Smooth muscle cell (in vitro differentiated cells): ENCODE results near the gene MTERF1. TPM values are rescaled to one million over a fixed set of nuclear protein-coding genes. Genes with fewer than 3 reads are reported as not detected.

Experiments
- DNase-seq: peaks from one replicate; lab custom pipeline; 2025; ENCODE audit not compliant: unreplicated experiment; lab: John Stamatoyannopoulos, UW
- H2AFZ ChIP-seq: fragments of 200-600 bp; sonication (generic); 2 replicates; pipeline ENCODE4 v1.6.0; 2016; ENCODE audit warnings: antibody characterized with exemption, low read depth, mild to moderate bottlenecking
- H3F3A ChIP-seq: fragments of 200-600 bp; sonication (generic); 2 replicates; pipeline ENCODE4 v1.6.0; 2017; ENCODE audit warnings: antibody characterized with exemption, low read depth
- H3K27ac ChIP-seq: fragments of 200-600 bp; sonication (generic); 2 replicates; pipeline ENCODE4 v1.5.1; 2016; ENCODE audit warnings: low read depth, mild to moderate bottlenecking
- H3K27me3 ChIP-seq: fragments of 200-600 bp; sonication (generic); 2 replicates; pipeline ENCODE4 v1.6.1; 2016; ENCODE audit warnings: low read depth, mild to moderate bottlenecking
- H3K36me3 ChIP-seq: fragments of 200-600 bp; sonication (generic); 2 replicates; pipeline ENCODE4 v1.5.1; 2016; ENCODE audit warnings: low read depth
- H3K4me1 ChIP-seq: fragments of 200-600 bp; sonication (generic); 2 replicates; pipeline ENCODE4 v1.5.1; 2016; ENCODE audit warnings: low read depth
- H3K4me2 ChIP-seq: fragments of 200-600 bp; sonication (generic); 2 replicates; pipeline ENCODE4 v1.6.0; 2016; ENCODE audit warnings: mild to moderate bottlenecking
- H3K4me3 ChIP-seq: fragments of 200-600 bp; sonication (generic); 2 replicates; pipeline ENCODE4 v1.5.1; 2016; ENCODE audit warnings: mild to moderate bottlenecking
- H3K79me2 ChIP-seq: fragments of 200-600 bp; sonication (generic); 2 replicates; pipeline ENCODE4 v1.6.0; 2016; ENCODE audit warnings: low read depth, mild to moderate bottlenecking
- H3K9ac ChIP-seq: fragments of 200-600 bp; sonication (generic); 2 replicates; pipeline ENCODE4 v1.6.0; 2016; ENCODE audit warnings: low read depth
- H3K9me3 ChIP-seq: fragments of 200-600 bp; sonication (generic); replicated peaks from 2 replicates; pipeline ENCODE4 v1.5.1; 2016; ENCODE audit warnings: low read depth
- H4K20me1 ChIP-seq: fragments of 200-600 bp; sonication (generic); 2 replicates; pipeline ENCODE4 v1.6.0; 2016; ENCODE audit warnings: low read depth
- WGBS: methylation state at CpG from one replicate; pipeline ENCODE4 v1.1.7; 2016; ENCODE audit warnings: low lambda C conversion rate; 5-methylcytosine and 5-hydroxymethylcytosine counted together
- polyA plus RNA-seq: library from polyadenylated mRNA; unstranded; fragments of >200 nt; fragmentation: Nextera tagmentation; extraction: Ambion mirVana; gene quantifications from 2 replicates; pipeline ENCODE4 v1.2.1, GENCODE V29; 2016
- total RNA-seq: library from RNA; depleted of rRNA; stranded (reverse); fragments of >200 nt; gene quantifications from 2 replicates; pipeline ENCODE4 v1.2.3, GENCODE V29; 2014
- TF ChIP-seq, protein P1 (sequence below): fragments of 200-600 bp; sonication (generic); IDR thresholded peaks from 2 replicates; pipeline ENCODE4 v1.5.1; 2017; ENCODE audit warnings: borderline replicate concordance, mild to moderate bottlenecking, antibody characterized with exemption; ENCODE audit not compliant: insufficient read depth, poor library complexity, severe bottlenecking

Gene MTERF1
- total and polyA plus RNA-seq, 2 experiments from 2014 or later: 6.1 to 8.9 TPM

DNA sequence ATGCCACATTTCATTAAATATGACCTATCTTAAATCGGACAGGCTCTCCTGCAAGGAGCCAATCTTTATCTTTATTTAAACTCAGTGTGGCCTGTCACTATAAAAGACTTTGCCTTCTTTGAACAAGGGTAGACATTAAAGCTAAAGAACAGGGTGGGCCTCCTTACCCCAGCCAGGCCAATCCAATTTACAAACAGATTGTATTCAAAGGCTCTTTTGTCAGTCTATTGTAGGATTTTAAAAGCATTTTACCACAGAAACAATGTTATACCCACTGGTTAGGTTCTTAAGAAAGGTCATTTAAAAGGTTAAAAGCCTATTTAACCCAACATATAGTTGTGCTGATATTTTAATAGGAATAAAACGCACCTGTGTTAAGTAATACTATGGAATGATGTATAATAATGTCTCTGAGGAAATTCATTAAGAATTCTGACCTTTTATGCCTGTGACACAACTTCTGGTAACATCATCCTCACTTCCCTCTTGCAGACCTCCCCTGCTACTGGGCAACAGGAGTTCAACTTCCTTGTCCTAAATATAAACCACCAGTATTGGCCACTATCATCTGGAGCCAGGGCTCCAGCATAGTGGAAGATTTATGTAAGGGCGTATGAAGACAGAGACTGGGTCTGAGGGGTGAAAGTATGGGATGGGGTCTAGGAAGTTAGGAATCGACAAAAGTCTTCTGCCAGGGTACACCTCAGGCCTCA is 32.5 kb downstream of the MTERF1 start:
- H3K79me2 ChIP-seq: no peaks in the 10 kb centered on the region
- H3K4me2 ChIP-seq: no peak overlapping the region
- 95% methylated on average over 4 of the region's 4 CpGs for WGBS
- H3K4me1 ChIP-seq: peaks cover 21% of the 10 kb centered on the region
- no peaks in the 10 kb centered on the region for H3K36me3 ChIP-seq
- no peaks in the 10 kb centered on the region for H3K27me3 ChIP-seq
- no peak overlapping the region for H3K4me3 ChIP-seq
- no peaks in the 10 kb centered on the region for H4K20me1 ChIP-seq
- no peaks in the 10 kb centered on the region for H3K9me3 ChIP-seq
- no peak for DNase-seq
- no peaks in the 10 kb centered on the region for H3F3A ChIP-seq
- no peak overlapping the region for H3K27ac ChIP-seq
- TF ChIP-seq, protein P1, sequence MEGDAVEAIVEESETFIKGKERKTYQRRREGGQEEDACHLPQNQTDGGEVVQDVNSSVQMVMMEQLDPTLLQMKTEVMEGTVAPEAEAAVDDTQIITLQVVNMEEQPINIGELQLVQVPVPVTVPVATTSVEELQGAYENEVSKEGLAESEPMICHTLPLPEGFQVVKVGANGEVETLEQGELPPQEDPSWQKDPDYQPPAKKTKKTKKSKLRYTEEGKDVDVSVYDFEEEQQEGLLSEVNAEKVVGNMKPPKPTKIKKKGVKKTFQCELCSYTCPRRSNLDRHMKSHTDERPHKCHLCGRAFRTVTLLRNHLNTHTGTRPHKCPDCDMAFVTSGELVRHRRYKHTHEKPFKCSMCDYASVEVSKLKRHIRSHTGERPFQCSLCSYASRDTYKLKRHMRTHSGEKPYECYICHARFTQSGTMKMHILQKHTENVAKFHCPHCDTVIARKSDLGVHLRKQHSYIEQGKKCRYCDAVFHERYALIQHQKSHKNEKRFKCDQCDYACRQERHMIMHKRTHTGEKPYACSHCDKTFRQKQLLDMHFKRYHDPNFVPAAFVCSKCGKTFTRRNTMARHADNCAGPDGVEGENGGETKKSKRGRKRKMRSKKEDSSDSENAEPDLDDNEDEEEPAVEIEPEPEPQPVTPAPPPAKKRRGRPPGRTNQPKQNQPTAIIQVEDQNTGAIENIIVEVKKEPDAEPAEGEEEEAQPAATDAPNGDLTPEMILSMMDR: no peak
- no peak overlapping the region for H2AFZ ChIP-seq
- H3K9ac ChIP-seq: no peak overlapping the region

GRCh38 chr7:91847231-91847630 is 33.3 kb downstream of the MTERF1 start:
- no peaks in the 10 kb centered on the region for H4K20me1 ChIP-seq
- TF ChIP-seq, protein P1: no peak
- no peak for DNase-seq
- H2AFZ ChIP-seq: no peak overlapping the region
- H3K79me2 ChIP-seq: no peaks in the 10 kb centered on the region
- no peak overlapping the region for H3K9ac ChIP-seq
- no peaks in the 10 kb centered on the region for H3K36me3 ChIP-seq
- H3K27ac ChIP-seq: no peak overlapping the region
- no peaks in the 10 kb centered on the region for H3K9me3 ChIP-seq
- no peaks in the 10 kb centered on the region for H3F3A ChIP-seq
- H3K27me3 ChIP-seq: no peaks in the 10 kb centered on the region
- H3K4me2 ChIP-seq: no peak overlapping the region
- H3K4me1 ChIP-seq: peaks cover 21% of the 10 kb centered on the region
- no peak overlapping the region for H3K4me3 ChIP-seq
- WGBS: 91% methylated on average over 4 of the region's 4 CpGs

GRCh38 chr7:91846436-91846835 is 34.1 kb downstream of the MTERF1 start:
- no peak overlapping the region for H2AFZ ChIP-seq
- no peak overlapping the region for H3K4me2 ChIP-seq
- H3K36me3 ChIP-seq: no peaks in the 10 kb centered on the region
- H3K9me3 ChIP-seq: no peaks in the 10 kb centered on the region
- H3K9ac ChIP-seq: no peak overlapping the region
- peaks cover 21% of the 10 kb centered on the region for H3K4me1 ChIP-seq
- no peak overlapping the region for H3K4me3 ChIP-seq
- no peaks in the 10 kb centered on the region for H3F3A ChIP-seq
- H4K20me1 ChIP-seq: no peaks in the 10 kb centered on the region
- no peaks in the 10 kb centered on the region for H3K79me2 ChIP-seq
- DNase-seq: no peak
- H3K27me3 ChIP-seq: no peaks in the 10 kb centered on the region
- TF ChIP-seq, protein P1: no peak
- H3K27ac ChIP-seq: no peak overlapping the region

DNA sequence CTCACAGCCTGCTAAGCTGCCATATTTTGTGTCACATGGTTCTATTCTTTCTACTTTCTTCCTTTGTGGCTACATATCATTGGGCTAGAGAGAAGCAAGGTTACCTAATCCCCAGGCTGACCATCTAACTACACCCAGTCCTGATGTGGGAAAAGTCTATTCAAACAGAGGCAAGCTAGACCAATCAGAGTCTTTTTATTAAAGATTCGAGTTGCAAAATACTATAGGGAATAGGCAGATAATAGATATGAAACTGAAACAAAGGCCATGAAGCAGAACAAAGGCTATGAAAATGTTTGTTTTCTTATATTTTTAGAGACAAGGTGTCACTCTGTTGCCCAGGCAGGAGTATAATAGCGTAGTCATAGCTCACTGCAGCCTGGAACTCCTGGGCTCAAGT is 36.7 kb downstream of the MTERF1 start:
- Histone ChIP-seq H3K27me3 (no peaks in the 10 kb centered on the region), H3K4me1 (peaks cover 16% of the 10 kb centered on the region), H3K27ac (no peak overlapping the region), H4K20me1 (no peaks in the 10 kb centered on the region), H2AFZ (no peak overlapping the region), H3K4me2 (no peak overlapping the region), H3K79me2 (no peaks in the 10 kb centered on the region), H3F3A (no peaks in the 10 kb centered on the region), H3K4me3 (no peak overlapping the region), H3K36me3 (no peaks in the 10 kb centered on the region), H3K9ac (no peak overlapping the region), H3K9me3 (no peaks in the 10 kb centered on the region)
- WGBS: 89% methylated on average over 2 of the region's 2 CpGs
- TF ChIP-seq, protein P1: no peak
- DNase-seq: no peak
